GM19328 (cell line): ENCODE data around the gene CYB5D1.

Source experiments
- ATAC-seq: cut with Tn5 transposase; IDR thresholded peaks from one replicate; pipeline ENCODE4 v1.9.1; 2021; ENCODE audit warnings: mild to moderate bottlenecking, moderate library complexity; ENCODE audit not compliant: unreplicated experiment

Gene CYB5D1

GRCh38 chr17:7843536-7844291, 14.1 kb upstream of the CYB5D1 start:
- no peak for ATAC-seq

- ATAC-seq: peak; percentile 46
Measured at GRCh38 chr17:7844292-7845154, 13.3 kb upstream of the CYB5D1 start.

- ATAC-seq: no peak
Measured at GRCh38 chr17:7845359-7846062, 12.3 kb upstream of the CYB5D1 start.

- ATAC-seq: no peak
Measured at GRCh38 chr17:7846063-7846735, 11.6 kb upstream of the CYB5D1 start.

GRCh38 chr17:7846765-7847661, 10.8 kb upstream of the CYB5D1 start:
- no peak for ATAC-seq

- ATAC-seq: no peak
Measured at GRCh38 chr17:7848131-7848579, 9.6 kb upstream of the CYB5D1 start.

GRCh38 chr17:7848739-7849129, 9.1 kb upstream of the CYB5D1 start:
- no peak for ATAC-seq

GRCh38 chr17:7849130-7849750, 8.6 kb upstream of the CYB5D1 start:
- no peak for ATAC-seq

- no peak for ATAC-seq
Measured at GRCh38 chr17:7849751-7850504, 7.9 kb upstream of the CYB5D1 start.

- ATAC-seq: no peak
Measured at GRCh38 chr17:7850701-7851437, 6.9 kb upstream of the CYB5D1 start.

- ATAC-seq: peak; percentile 82
Measured at GRCh38 chr17:7851438-7852261, 6.2 kb upstream of the CYB5D1 start.

- no peak for ATAC-seq
Measured at GRCh38 chr17:7852262-7852670, 5.5 kb upstream of the CYB5D1 start.

- no peak for ATAC-seq
Measured at GRCh38 chr17:7852919-7853690, 4.7 kb upstream of the CYB5D1 start.

- ATAC-seq: no peak
Measured at GRCh38 chr17:7853691-7854038, 4.1 kb upstream of the CYB5D1 start.

- ATAC-seq: no peak
Measured at GRCh38 chr17:7854078-7854777, 3.6 kb upstream of the CYB5D1 start.
